Ovary (tissue), 9 donors: ENCODE data around the gene ATP11C. TPM values are rescaled to one million over a fixed set of nuclear protein-coding genes. Genes with fewer than 3 reads are reported as not detected.

ENCODE experiments used
- DNase-seq, 5 donors: peaks; one replicate each; pipeline ENCODE4 v3.0.0-alpha.2; 2019 to 2020
- H3K27ac ChIP-seq, 2 donors: fragments of 200-600 bp; one replicate each; pipeline versions ENCODE4 v1.5.1 to v1.8.0; 2019 to 2022
- H3K27me3 ChIP-seq: fragments of 200-600 bp; one replicate; pipeline ENCODE4 v1.8.0; 2022
- H3K36me3 ChIP-seq: fragments of 200-600 bp; sonication (generic); one replicate; pipeline ENCODE4 v1.5.1; 2019
- H3K4me1 ChIP-seq: one replicate; pipeline ENCODE4 v1.8.1; 2013; ENCODE audit warnings: mild to moderate bottlenecking, moderate library complexity; ENCODE audit not compliant: insufficient read depth
- H3K4me3 ChIP-seq: fragments of 200-600 bp; sonication (generic); one replicate; pipeline ENCODE4 v1.5.1; 2017
- H3K9me3 ChIP-seq, 2 donors: fragments of 200-600 bp in 1 of 2; sonication (generic) in 1 of 2; one replicate each; pipeline versions ENCODE4 v1.5.1 to v1.8.1; 2013 to 2019; ENCODE audit warnings: mild to moderate bottlenecking in 1 of 2, moderate library complexity in 1 of 2
- EP300 ChIP-seq: sonication (generic); formaldehyde crosslinking; IDR thresholded peaks from one replicate; pipeline ENCODE4 v1.6.1; 2017; ENCODE audit warnings: antibody characterized with exemption
- POLR2A ChIP-seq: fragments of 450-650 bp; IDR thresholded peaks from one replicate; pipeline ENCODE4 v1.6.1; 2017; ENCODE audit warnings: antibody characterized with exemption, mild to moderate bottlenecking, moderate library complexity
- WGBS, 3 donors: extraction: QIAGEN DNeasy Blood & Tissue Kit in 1 of 3; methylation state at CpG; one replicate each; pipeline versions ENCODE4 v1.1.5 to v1.1.7; 2013 to 2017; 5-methylcytosine and 5-hydroxymethylcytosine counted together
- intact Hi-C, 4 donors: fragments of 100-400 bp; cut with DNase I; formaldehyde crosslinking; loops; one replicate each; pipeline versions ENCODE4 v1.11.0 to v1.15.1; 2022 to 2023
- polyA plus RNA-seq, 2 donors: library from polyadenylated mRNA; stranded (reverse); fragments of 200-250 nt in 1 of 2; fragments of 350-450 nt in 1 of 2; fragmentation: Illumina TruSeq in 1 of 2; extraction: RNeasy Lipid Tissue Mini Kit (QIAGEN cat#74804) in 1 of 2; gene quantifications; one replicate each; pipeline ENCODE4 v1.2.3, GENCODE V29; 2013 to 2014
- total RNA-seq, 7 donors: library from RNA; depleted of rRNA in 2 of 7; stranded (reverse); fragments of >200 nt in 2 of 7; fragmentation: NEBNext Ultra II Directional in 3 of 7; extraction: Animal tissue kit (Norgen Biotek cat#: 25700) in 3 of 7; gene quantifications; one replicate each; pipeline versions ENCODE4 v1.1.0 to v1.2.4, GENCODE V29; 2016 to 2023
- TF ChIP-seq, protein P1 (sequence below), 3 donors: fragments of 450-650 bp in 2 of 3; fragments of 200-600 bp in 1 of 3; IDR thresholded peaks; one replicate each; pipeline versions ENCODE4 v1.5.1 to v1.8.0; 2016 to 2022; ENCODE audit warnings: antibody characterized with exemption in 3 of 3, mild to moderate bottlenecking in 1 of 3
- donor health status: DM: no; HTN: no; CAD: no; lungs with moderate emphysema.
- donor health status: DM: no; HTN: no; CAD: no.
- donor health status: Bipolar disorder and iron deficiency.
- donor health status: DM: yes; HTN: yes; CAD: no.
- donor health status: DM: no; HTN: no; CAD: no.
- donor health status: DM: yes; HTN: yes; CAD: no.

ATP11C gene
- total and polyA plus RNA-seq, 9 donors = 13.0 to 34.7 (median 22.9) TPM

DNA sequence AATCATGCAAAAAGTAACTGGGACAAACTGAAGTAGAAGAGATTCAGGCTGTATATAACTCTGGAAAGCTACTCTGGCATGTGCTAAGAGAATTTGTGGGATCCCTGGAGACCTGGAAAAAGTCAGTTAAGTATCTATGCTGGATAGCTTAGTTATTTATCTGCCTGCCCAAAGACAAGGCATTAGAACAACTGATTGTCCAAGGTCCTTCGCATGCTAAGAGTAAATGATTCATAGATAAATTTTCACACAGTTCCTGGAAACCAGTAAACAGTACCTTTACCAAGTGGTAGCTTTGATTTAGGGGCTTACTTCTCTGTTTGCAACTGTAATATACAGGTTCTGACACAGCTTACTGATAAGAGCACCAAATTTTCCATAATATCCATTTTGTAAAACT is 104.8 kb downstream of the ATP11C start:
- no peak for DNase-seq
- Histone ChIP-seq H3K4me3 (no peak overlapping the region), H3K36me3 (no peaks in the 10 kb centered on the region), H3K9me3 (no peaks in the 10 kb centered on the region), H3K27me3 (no peaks in the 10 kb centered on the region), H3K27ac (no peak overlapping the region), H3K4me1 (peaks cover 2% of the 10 kb centered on the region)
- intact Hi-C loops = no loop called here
- TF ChIP-seq POLR2A (no peak), EP300 (no peak)
- TF ChIP-seq, protein P1, sequence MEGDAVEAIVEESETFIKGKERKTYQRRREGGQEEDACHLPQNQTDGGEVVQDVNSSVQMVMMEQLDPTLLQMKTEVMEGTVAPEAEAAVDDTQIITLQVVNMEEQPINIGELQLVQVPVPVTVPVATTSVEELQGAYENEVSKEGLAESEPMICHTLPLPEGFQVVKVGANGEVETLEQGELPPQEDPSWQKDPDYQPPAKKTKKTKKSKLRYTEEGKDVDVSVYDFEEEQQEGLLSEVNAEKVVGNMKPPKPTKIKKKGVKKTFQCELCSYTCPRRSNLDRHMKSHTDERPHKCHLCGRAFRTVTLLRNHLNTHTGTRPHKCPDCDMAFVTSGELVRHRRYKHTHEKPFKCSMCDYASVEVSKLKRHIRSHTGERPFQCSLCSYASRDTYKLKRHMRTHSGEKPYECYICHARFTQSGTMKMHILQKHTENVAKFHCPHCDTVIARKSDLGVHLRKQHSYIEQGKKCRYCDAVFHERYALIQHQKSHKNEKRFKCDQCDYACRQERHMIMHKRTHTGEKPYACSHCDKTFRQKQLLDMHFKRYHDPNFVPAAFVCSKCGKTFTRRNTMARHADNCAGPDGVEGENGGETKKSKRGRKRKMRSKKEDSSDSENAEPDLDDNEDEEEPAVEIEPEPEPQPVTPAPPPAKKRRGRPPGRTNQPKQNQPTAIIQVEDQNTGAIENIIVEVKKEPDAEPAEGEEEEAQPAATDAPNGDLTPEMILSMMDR (IDR thresholded peaks at IDR 0.05) = no peak
- 76 to 78% (median 77%) methylated on average over 1 of the region's 1 CpG for WGBS, 3 donors

DNA sequence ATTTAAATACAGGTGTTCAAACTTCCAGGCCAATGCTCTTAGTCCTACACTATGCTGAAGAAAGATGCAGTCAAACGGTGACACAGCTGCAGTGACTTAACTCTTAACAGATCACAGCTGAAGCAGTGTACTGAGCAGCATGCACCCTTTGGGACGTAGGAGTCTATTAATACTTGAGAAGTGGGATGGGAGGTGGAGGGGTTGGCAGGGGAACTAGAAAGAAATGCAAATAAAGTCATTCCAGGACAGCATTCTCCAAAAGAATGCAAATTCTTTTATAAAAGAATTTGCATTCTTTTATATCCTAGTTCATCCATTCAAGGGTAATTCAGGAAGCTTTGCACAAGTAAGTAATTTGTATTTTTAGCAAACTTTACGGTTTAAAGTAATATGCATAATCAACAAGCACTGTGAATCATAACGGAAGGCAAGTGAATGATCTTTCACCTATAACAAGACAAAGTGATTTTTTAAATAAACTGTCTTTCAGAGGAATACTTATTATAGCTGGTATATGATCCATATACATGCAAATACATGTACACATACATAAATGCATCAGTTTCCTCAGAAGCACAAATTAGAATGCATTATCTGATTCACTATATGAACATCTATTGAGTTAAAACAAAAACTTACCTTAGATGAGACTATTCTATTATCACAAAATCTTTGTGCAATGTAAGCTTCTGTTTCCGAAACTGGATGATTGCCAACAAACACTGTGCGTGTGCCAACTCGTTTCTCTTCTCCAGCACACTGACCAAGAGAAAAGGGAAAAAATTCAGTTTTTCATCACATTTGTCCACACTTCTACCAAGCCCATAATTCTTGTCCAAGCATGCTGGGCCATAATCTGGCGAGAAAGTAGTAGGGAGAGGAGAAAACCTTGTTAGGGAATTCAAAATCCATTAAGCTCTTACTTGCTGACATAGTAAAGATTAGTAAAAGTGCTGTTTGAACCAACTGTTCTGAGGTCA is 106.5 kb downstream of the ATP11C start:
- Histone ChIP-seq H3K4me1 (peaks cover 2% of the 10 kb centered on the region), H3K27ac (no peak overlapping the region), H3K36me3 (no peaks in the 10 kb centered on the region), H3K9me3 (no peaks in the 10 kb centered on the region), H3K27me3 (no peaks in the 10 kb centered on the region), H3K4me3 (no peak overlapping the region)
- no peak for DNase-seq
- 15 to 29% (median 26%) methylated on average over 8 of the region's 8 CpGs for WGBS, 3 donors
- intact Hi-C loops = no loop called here
- TF ChIP-seq EP300 (no peak), POLR2A (no peak)
- TF ChIP-seq, protein P1 (IDR thresholded peaks at IDR 0.05) = no peak

DNA sequence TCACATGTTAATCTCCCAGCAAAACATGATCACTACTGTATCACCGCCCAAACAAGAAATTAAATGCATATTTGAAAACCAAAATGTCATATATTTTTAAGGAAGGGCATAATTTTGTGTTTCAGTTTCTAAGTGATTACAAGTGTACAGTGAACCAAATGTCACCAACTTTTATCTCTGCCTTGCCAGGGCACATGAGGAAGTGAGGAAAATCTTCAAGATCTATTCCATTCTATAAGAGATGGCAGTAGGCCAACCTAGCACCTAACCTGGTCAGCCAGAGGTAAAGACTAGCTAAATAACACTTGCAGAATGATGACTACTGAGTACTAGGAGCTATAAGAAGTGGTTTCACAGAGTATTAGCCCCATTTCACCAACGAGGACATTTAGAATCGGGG is 107.2 kb downstream of the ATP11C start:
- intact Hi-C loops = no loop called here

DNA sequence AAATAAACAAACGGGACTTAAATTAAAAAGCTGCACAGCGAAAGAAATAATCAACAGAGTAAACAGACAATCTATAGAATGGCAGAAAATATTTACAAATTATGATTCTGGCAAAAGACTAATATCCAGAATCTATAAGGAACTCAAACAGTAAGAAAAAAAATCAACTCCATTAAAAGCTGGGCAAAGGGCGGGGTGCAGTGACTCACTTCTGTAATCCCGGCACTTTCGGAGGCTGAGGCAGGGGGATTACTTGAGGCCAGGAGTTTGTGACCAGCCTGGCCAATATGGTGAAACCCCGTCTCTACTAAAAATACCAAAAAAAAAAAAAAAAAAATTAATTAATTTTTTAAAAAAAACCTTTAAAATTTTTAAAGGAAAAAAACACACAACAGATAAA is 109.0 kb downstream of the ATP11C start:
- WGBS, 3 donors = 78 to 85% (median 82%) methylated on average over 6 of the region's 6 CpGs
- DNase-seq = no peak
- no peak for TF ChIP-seq POLR2A
- no peak for TF ChIP-seq EP300
- Histone ChIP-seq H3K9me3 (no peaks in the 10 kb centered on the region), H3K27ac (no peak overlapping the region), H3K27me3 (no peaks in the 10 kb centered on the region), H3K4me3 (no peak overlapping the region), H3K36me3 (no peaks in the 10 kb centered on the region), H3K4me1 (peaks cover 2% of the 10 kb centered on the region)
- intact Hi-C loops = no loop called here

More for the DNA sequence above, 107.2 kb downstream of the ATP11C start:
- TF ChIP-seq EP300 = no peak
- no peak for TF ChIP-seq POLR2A
- TF ChIP-seq, protein P1 (IDR thresholded peaks at IDR 0.05) = no peak
- no peak overlapping the region for H3K4me3 ChIP-seq
- 63 to 72% (median 65%) methylated on average over 3 of the region's 3 CpGs for WGBS, 3 donors
- H3K27ac ChIP-seq = no peak overlapping the region
- H3K9me3 ChIP-seq = no peaks in the 10 kb centered on the region
- H3K4me1 ChIP-seq = peaks cover 2% of the 10 kb centered on the region
- no peaks in the 10 kb centered on the region for H3K36me3 ChIP-seq
- no peak for DNase-seq
- no peaks in the 10 kb centered on the region for H3K27me3 ChIP-seq
